HepG2 (cell line): ENCODE data around the gene PRR22. TPM values are rescaled to one million over a fixed set of nuclear protein-coding genes. Genes with fewer than 3 reads are reported as not detected.

Experiments
- ARID2 ChIP-seq: sonication (generic); formaldehyde crosslinking; IDR thresholded peaks from 2 replicates; pipeline ENCODE4 v1.8.1; 2022; ENCODE audit warnings: mild to moderate bottlenecking, missing genetic modification reagents, borderline replicate concordance
- CHCHD3 ChIP-seq: sonication (generic); formaldehyde crosslinking; IDR thresholded peaks from 2 replicates; pipeline ENCODE4 v1.8.0; 2022; ENCODE audit warnings: mild to moderate bottlenecking, missing genetic modification reagents, moderate library complexity
- DR1 ChIP-seq: sonication (generic); formaldehyde crosslinking; IDR thresholded peaks from 2 replicates; pipeline ENCODE4 v1.8.0; 2021; ENCODE audit warnings: mild to moderate bottlenecking, missing genetic modification reagents, inconsistent platforms
- EED ChIP-seq: sonication (generic); formaldehyde crosslinking; IDR thresholded peaks from 2 replicates; pipeline ENCODE4 v1.5.0; 2020; ENCODE audit warnings: mild to moderate bottlenecking, missing genetic modification reagents
- EP300 ChIP-seq, 3 experiments: sonication (generic) in 1 of 3; formaldehyde crosslinking in 1 of 3; IDR thresholded peaks; 2 replicates each; pipeline versions ENCODE4 v1.5.1 to v1.6.1; 2011 to 2020; ENCODE audit warnings: low read depth in 2 of 3, low read length in 2 of 3, borderline replicate concordance in 1 of 3, improper control_type of control experiment in 1 of 3, mild to moderate bottlenecking in 1 of 3, missing genetic modification reagents in 1 of 3, moderate library complexity in 1 of 3
- ERF ChIP-seq: IDR thresholded peaks from 2 replicates; pipeline ENCODE4 v1.6.1; 2018; ENCODE audit warnings: missing biosample characterization, missing genetic modification reagents
- MED1 ChIP-seq: sonication (generic); formaldehyde crosslinking; IDR thresholded peaks from 2 replicates; pipeline ENCODE4 v1.4.0; 2020; ENCODE audit warnings: missing genetic modification reagents
- MTERF4 ChIP-seq: sonication (generic); formaldehyde crosslinking; IDR thresholded peaks from 2 replicates; pipeline ENCODE4 v1.8.0; 2023; ENCODE audit warnings: mild to moderate bottlenecking, missing genetic modification reagents
- NFE2L2 ChIP-seq: fragments of 150-350 bp; IDR thresholded peaks from 2 replicates; pipeline ENCODE4 v1.6.1; 2014; ENCODE audit warnings: low read length
- NONO ChIP-seq, 2 experiments: fragments of 450-650 bp in 1 of 2; sonication (generic) in 1 of 2; formaldehyde crosslinking in 1 of 2; IDR thresholded peaks in 1 of 2; conservative IDR thresholded peaks in 1 of 2; 2 replicates each; pipeline versions ENCODE4 v1.6.1 to v1.8.0; 2017 to 2022; ENCODE audit warnings: mild to moderate bottlenecking in 1 of 2, missing genetic modification reagents in 1 of 2, moderate library complexity in 1 of 2
- ZFX ChIP-seq: sonication (generic); formaldehyde crosslinking; IDR thresholded peaks from 2 replicates; pipeline ENCODE4 v1.4.0; 2020; ENCODE audit warnings: mild to moderate bottlenecking, low read depth, missing genetic modification reagents, moderate library complexity
- ZNF263 ChIP-seq: sonication (generic); formaldehyde crosslinking; IDR thresholded peaks from 2 replicates; pipeline ENCODE4 v1.4.0; 2020; ENCODE audit warnings: missing genetic modification reagents
- ZNF776 ChIP-seq: sonication (generic); formaldehyde crosslinking; IDR thresholded peaks from 2 replicates; pipeline ENCODE4 v1.4.0; 2020; ENCODE audit warnings: mild to moderate bottlenecking, missing genetic modification reagents
- ZSCAN9 ChIP-seq: IDR thresholded peaks from 2 replicates; pipeline ENCODE4 v1.6.1; 2016; ENCODE audit warnings: borderline replicate concordance
- polyA plus RNA-seq, 8 experiments: library from polyadenylated mRNA; depleted of rRNA in 3 of 8; stranded (reverse) in 7 of 8; unstranded in 1 of 8; fragments of >200 nt; fragmentation: Illumina TruSeq in 4 of 8; extraction: Trizol in 4 of 8; gene quantifications; 2 replicates each; pipeline versions ENCODE4 v1.2.1 to v1.2.3, GENCODE V29; 2011 to 2016; ENCODE audit warnings: low read depth in 4 of 8, missing spikeins in 1 of 8, mixed read lengths in 1 of 8; ENCODE audit not compliant: insufficient read depth in 1 of 8
- total RNA-seq, 5 experiments: library from RNA; depleted of rRNA; stranded (reverse); fragments of >200 nt; fragmentation: Illumina TruSeq; extraction: Trizol; gene quantifications; 2 replicates each; pipeline ENCODE4 v1.2.3, GENCODE V29; 2016; ENCODE audit warnings: low read depth in 1 of 5
- TF ChIP-seq, protein P1 (sequence below): sonication (generic); formaldehyde crosslinking; IDR thresholded peaks from 2 replicates; pipeline ENCODE4 v1.8.0; 2022; ENCODE audit warnings: missing genetic modification reagents, mild to moderate bottlenecking, borderline replicate concordance
- TF ChIP-seq, protein P2 (sequence below): sonication (generic); formaldehyde crosslinking; IDR thresholded peaks from 2 replicates; pipeline ENCODE4 v1.8.0; 2022; ENCODE audit warnings: mild to moderate bottlenecking, missing genetic modification reagents
- TF ChIP-seq, protein P3 (sequence below): sonication (generic); formaldehyde crosslinking; IDR thresholded peaks from 2 replicates; pipeline ENCODE4 v1.4.0; 2020; ENCODE audit warnings: missing genetic modification reagents
- TF ChIP-seq, protein P4 (sequence below): sonication (generic); formaldehyde crosslinking; IDR thresholded peaks from 2 replicates; pipeline ENCODE4 v1.4.0; 2020; ENCODE audit warnings: missing genetic modification reagents
- TF ChIP-seq, protein P5 (sequence below): sonication (generic); formaldehyde crosslinking; IDR thresholded peaks from 2 replicates; pipeline ENCODE4 v1.8.1; 2022; ENCODE audit warnings: mild to moderate bottlenecking, missing genetic modification reagents

Gene PRR22
- total and polyA plus RNA-seq, 2 of the 13 experiments (the other 11 are each of a cell fraction or from before 2014, with no cell fraction given): 0.84 to 2.3 TPM

DNA sequence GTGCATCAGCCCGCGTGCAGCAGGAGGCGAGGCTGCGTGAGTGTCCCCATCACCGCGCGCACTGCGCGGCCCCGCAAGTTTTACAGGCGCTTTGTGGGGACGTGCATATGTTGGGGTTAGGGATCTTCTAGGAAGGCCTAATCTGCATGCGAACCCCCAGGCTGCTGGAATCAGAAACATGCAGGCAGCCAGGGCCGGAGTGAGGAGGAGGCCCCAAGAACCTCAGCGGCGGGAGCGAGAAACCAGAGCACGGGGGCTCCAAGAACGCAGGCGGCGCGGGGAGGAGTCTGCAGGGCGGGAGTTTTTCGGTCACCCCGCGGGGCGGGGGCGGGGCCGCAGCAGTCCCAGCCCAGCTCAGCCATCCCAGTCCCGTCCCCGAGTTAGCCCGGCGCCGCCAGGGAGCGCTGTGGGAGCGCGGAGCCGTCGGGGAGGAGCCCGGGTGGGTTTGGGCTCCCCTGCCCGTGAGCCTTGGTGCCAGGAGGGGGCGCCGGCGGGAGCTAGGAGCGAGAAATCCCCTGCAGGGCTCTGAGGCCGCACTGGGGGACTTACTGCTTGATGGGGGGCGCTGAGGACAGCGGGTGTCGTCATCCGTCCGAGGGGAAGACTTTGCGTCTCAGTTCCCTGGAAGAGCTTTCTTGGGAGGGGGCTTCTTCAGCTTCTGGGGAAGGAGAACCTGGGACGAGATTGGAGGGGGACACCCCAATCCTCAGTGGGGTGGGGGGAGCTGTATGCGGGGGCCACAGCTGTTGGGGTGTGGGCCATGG, 19.4 kb upstream of the PRR22 start (continued):
- TF ChIP-seq EP300 (IDR thresholded peaks at IDR 0.05; ENCODE audit: low read depth in 2 of 2, low read length in 2 of 2): peak; percentile 7 to 25; a peak in 1 of 4 replicates
- TF ChIP-seq EP300 (CRISPR knock-in tag; IDR thresholded peaks at IDR 0.05; ENCODE audit: borderline replicate concordance): no peak
- peak; percentile 23; the same call in 1 of the 2 replicates for TF ChIP-seq MED1 (CRISPR knock-in tag)
- TF ChIP-seq ARID2 (CRISPR knock-in tag): no peak
- TF ChIP-seq, protein P1, sequence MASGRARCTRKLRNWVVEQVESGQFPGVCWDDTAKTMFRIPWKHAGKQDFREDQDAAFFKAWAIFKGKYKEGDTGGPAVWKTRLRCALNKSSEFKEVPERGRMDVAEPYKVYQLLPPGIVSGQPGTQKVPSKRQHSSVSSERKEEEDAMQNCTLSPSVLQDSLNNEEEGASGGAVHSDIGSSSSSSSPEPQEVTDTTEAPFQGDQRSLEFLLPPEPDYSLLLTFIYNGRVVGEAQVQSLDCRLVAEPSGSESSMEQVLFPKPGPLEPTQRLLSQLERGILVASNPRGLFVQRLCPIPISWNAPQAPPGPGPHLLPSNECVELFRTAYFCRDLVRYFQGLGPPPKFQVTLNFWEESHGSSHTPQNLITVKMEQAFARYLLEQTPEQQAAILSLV (CRISPR knock-in tag): peak; percentile 47; the same call in 1 of the 2 replicates
- TF ChIP-seq EED: peak; percentile 85
- TF ChIP-seq ZFX: peak; percentile 55; the same call in 1 of the 2 replicates
- peak; percentile 78; the same call in 1 of the 2 replicates for TF ChIP-seq ZNF263 (CRISPR knock-in tag)
- TF ChIP-seq ERF: peak; percentile 46; the same call in 1 of the 2 replicates
- 0 out of 2 replicates have a peak, but pooled peaks have one; percentile 14 for TF ChIP-seq MTERF4 (CRISPR knock-in tag)
- TF ChIP-seq, protein P2, sequence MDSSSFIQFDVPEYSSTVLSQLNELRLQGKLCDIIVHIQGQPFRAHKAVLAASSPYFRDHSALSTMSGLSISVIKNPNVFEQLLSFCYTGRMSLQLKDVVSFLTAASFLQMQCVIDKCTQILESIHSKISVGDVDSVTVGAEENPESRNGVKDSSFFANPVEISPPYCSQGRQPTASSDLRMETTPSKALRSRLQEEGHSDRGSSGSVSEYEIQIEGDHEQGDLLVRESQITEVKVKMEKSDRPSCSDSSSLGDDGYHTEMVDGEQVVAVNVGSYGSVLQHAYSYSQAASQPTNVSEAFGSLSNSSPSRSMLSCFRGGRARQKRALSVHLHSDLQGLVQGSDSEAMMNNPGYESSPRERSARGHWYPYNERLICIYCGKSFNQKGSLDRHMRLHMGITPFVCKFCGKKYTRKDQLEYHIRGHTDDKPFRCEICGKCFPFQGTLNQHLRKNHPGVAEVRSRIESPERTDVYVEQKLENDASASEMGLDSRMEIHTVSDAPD (CRISPR knock-in tag): 0 out of 2 replicates have a peak, but pooled peaks have one; percentile 64
- TF ChIP-seq, protein P3, sequence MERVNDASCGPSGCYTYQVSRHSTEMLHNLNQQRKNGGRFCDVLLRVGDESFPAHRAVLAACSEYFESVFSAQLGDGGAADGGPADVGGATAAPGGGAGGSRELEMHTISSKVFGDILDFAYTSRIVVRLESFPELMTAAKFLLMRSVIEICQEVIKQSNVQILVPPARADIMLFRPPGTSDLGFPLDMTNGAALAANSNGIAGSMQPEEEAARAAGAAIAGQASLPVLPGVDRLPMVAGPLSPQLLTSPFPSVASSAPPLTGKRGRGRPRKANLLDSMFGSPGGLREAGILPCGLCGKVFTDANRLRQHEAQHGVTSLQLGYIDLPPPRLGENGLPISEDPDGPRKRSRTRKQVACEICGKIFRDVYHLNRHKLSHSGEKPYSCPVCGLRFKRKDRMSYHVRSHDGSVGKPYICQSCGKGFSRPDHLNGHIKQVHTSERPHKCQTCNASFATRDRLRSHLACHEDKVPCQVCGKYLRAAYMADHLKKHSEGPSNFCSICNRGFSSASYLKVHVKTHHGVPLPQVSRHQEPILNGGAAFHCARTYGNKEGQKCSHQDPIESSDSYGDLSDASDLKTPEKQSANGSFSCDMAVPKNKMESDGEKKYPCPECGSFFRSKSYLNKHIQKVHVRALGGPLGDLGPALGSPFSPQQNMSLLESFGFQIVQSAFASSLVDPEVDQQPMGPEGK (CRISPR knock-in tag): peak; percentile 82
- 0 out of 2 replicates have a peak, but pooled peaks have one; percentile 60 for TF ChIP-seq ZNF776 (CRISPR knock-in tag)
- no peak; the same call in 1 of the 2 replicates for TF ChIP-seq ZSCAN9 (CRISPR knock-in tag)
- no peak for TF ChIP-seq DR1
- TF ChIP-seq NFE2L2: no peak
- no peak for TF ChIP-seq NONO (IDR thresholded peaks at IDR 0.05)
- TF ChIP-seq NONO (CRISPR knock-in tag; conservative IDR thresholded peaks at IDR 0.05): peak; percentile 90
- TF ChIP-seq, protein P4, sequence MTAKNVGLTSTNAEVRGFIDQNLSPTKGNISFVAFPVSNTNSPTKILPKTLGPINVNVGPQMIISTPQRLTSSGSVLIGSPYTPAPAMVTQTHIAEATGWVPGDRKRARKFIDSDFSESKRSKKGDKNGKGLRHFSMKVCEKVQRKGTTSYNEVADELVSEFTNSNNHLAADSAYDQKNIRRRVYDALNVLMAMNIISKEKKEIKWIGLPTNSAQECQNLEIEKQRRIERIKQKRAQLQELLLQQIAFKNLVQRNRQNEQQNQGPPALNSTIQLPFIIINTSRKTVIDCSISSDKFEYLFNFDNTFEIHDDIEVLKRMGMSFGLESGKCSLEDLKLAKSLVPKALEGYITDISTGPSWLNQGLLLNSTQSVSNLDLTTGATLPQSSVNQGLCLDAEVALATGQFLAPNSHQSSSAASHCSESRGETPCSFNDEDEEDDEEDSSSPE: peak; percentile 66
- TF ChIP-seq, protein P5, sequence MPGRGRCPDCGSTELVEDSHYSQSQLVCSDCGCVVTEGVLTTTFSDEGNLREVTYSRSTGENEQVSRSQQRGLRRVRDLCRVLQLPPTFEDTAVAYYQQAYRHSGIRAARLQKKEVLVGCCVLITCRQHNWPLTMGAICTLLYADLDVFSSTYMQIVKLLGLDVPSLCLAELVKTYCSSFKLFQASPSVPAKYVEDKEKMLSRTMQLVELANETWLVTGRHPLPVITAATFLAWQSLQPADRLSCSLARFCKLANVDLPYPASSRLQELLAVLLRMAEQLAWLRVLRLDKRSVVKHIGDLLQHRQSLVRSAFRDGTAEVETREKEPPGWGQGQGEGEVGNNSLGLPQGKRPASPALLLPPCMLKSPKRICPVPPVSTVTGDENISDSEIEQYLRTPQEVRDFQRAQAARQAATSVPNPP (CRISPR knock-in tag): no peak
- TF ChIP-seq CHCHD3 (CRISPR knock-in tag): 0 out of 2 replicates have a peak, but pooled peaks have one; percentile 34
